Hippocampal formation (tissue), 2 donors: ENCODE measurements around the gene RAD21L1.
"Not testable (repeated sequence)": the region's sequence is repeated elsewhere in the genome, so short reads cannot be mapped to it uniquely, and the experiment has no call there.

Experiments used
- DNase-seq, 2 donors: peaks; one replicate each; lab custom pipeline; 2025; lab: John Stamatoyannopoulos, UW

RAD21L1 gene

DNA sequence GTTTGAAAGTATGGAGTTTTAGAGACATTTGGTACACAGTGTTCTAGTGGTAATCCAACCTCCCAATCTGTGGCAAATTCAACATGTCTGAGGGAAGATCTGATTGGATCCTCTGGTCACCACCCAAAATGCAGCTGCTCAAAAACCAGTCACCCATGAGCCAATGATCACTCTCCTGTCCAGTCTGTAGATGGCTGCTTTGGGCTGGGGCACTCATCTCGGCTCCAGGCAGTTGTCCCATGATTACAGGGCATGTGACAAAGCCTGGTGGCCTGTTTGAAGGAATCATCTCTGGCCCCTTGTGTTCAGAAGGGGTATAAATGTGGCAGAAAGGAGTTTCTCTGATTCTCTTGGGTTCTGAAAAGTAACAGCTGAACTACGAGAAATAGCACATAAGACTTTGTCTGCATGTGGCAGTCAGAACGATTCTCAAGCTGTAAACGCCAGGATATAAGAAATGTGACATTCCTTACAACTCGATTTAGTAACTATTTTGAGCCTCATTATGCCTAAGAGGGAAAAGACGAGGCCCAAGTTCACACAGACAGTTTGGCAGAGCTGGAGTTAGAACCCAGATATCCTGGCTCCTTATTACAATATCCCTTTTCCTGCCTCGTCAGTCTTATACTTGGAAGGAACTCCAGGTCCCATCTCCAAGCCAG is 26.5 kb upstream of the RAD21L1 start:
- DNase-seq = no peak

DNA sequence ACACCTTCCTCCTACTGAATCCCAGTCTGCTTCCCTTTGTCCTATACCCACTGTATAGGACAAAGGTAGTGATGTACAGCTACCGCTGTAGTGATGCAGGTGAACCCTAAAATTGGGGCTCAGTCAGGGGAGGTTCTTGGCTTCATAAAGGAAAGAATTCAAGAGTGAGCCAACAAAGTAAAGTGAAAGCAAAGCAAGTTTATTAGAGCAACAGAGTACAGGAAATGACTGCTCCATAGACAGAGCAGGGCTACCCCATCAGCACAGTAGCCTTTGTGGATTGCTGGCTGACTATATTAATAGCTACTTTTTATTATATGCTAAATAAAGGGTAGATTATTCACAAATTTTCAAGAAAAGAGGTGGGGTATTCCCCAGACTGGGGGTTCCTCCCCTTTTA is 25.9 kb upstream of the RAD21L1 start:
- DNase-seq = no peak

DNA sequence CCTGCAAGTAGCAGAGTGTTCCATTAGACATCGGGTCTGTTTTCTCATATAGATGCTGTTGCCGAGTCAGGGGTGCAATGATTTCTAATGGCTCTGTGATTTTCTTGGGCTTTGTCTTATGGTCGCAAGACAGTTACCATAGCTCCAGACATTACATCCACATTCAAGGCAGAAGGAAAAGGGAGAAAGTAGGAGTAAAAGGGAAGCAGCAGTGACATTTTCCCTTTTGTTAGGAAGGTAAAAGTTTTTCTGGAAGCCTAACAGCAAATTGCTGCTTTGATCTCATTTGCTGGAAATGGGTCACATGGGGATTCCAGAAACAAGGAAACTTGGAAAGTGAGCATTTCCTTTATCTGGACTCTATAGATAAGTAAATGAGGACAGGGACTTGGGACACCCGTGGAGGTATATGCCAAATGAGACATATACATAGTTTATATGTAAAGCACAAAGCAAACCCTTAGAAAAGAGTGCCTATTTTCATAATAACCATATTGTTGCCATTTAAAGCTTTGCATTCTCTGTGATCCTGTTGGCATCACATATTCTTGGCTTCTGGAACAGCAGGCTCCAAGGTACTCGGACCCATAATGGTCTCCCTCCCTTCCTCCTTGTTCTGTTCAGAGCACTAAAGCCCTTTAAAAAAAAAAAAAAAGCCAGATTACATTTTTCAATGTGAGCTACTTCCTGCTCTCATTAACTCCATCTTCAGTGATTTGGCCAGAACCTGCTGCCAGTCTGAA is 22.9 kb upstream of the RAD21L1 start, which contains the start of gene C20orf202:
TSS of gene C20orf202 (plus strand) at position 693 of the 743 bp plus-strand sequence. CDS start 132 bp downstream, outside the sequence.
- DNase-seq = no peak

DNA sequence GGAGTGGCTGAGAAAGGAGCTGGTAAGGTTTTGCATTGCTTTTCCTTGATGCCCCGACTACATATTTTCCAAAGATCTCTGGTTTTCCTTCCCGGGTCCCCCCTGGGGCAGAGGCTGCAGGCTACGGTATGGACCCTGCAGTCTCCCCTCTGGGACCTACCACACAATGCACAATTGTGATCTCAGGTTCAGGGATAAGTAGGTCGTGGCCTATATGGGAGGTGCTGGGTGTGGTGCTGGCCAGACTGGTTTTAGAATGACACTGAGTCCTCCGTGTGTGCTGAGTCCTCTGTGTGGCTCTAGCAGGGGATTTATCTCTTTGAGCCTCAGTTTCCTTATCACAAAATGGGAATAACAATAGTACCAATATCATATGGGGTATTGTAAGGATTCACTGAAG is 22.2 kb upstream of the RAD21L1 start:
- DNase-seq = no peak

DNA sequence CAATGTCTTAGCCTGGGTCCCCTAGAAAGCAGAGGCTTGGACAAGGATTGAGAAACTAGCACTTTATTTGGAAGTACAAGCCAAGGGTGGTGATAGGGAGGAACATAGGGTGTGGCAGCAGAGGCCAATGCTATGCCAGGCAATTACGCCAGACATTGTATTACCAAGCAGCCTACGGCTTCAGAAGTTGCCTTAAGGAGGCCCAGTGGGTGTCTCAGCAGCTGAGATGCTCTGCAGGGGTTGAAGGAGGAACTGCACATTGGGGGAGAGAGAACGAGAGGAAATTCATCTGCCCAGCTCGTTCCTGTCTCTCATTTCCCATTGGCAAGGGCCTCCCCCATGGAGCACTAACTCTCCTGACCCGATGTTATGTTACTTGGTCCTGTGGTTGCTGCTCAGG is 21.7 kb upstream of the RAD21L1 start:
- no peak for DNase-seq

DNA sequence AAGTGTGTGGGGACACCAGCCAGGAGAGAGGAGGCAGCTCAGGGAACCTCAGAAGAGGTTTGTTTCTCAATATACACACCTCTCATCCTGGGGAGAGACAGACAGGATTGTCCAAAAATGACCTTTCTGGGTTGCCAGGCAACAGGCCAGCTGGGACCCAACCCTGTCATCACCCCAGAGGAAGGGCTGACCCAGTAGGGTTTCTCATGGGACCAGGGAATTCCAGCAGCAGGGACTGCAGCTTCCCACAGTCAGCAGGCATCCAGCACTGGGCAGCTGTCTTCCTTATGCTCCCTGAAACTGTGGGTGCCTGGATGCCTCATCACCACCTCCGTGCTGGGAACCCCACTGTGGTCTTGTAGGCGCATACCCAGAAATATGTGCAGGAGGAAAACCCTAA is 21.3 kb upstream of the RAD21L1 start:
- no peak for DNase-seq

DNA sequence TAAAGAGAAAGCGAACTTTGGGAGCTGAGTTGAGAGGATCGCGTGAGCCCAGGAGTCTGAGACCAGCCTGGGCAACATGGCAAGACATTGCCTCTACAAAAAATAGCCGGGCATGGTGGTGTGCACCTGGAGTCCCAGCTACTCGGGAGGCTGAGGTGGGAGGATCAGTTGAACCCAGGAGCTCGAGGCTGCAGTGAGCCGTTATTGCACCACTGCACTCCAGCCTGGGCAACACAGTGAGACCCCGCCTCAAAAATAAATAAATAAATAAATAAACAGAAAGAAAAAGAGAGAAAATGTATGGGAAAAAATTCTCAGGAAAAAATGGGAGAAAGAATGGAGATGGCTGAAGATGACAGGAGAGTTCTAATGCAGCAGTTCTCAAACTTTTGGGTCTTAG is 20.0 kb upstream of the RAD21L1 start:
- no peak for DNase-seq

DNA sequence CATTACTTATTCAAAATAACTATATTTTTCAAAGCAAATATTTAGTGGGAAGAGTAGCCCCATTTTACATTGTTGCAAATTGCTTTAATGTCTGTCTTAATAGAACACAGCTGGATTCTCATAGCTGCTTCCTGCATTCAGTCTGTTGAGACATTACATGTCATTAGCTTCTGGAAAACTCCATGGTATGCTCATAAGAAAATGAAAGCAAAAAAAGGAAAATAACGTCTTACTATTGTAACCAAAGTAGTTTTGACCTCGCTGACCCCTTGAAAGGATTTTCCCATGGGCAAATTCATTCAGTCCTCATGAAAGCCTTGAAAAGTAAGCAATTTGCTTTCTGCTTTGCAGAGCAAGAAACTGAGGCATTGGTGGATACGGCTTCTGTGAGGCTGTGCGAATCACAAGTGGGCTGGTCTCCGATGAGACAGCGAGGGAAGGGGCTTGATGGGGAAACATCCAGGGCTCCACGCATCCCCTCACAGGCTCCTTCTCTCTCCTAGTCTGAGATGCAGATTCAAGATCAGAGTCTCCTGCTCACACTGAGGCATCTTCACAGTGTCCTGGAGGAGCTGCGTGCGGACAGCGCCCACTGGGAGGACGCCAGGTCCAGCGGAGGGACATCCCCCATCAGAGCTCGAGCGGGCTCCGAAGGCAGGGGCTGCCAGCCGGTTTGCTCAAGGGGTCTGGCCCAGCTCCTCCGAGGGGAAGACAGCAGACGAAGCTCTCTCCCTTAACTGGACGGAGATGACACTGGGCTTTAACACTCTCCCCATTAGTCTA is 19.3 kb upstream of the RAD21L1 start:
- no peak for DNase-seq

DNA sequence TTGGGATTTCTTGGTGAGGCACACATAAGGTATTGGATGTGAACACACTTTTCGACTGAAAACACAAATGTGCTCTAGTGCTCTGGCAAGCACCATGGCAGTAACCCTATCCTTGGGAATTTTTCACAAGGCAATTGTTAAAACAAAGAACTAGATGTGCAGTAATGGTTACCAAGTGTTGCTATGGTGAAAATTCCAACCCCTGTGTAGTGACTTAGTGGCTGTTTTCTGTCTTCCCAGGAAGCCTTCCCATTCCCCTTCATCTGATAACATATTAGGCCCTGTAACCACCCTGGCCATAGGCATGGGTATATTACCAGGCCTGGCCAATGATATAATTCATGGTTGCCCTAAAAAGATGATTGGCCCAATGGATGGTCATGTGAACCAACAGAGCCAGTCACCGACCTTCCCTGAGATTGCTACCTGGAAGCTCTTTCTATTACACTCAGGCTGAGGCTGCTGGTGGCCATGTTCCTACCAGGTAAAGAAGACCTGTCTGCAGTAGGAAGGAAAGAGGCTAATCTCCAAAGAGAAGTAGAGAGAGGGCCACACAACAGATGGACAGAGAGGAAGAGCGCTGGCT is 18.5 kb upstream of the RAD21L1 start:
- no peak for DNase-seq

DNA sequence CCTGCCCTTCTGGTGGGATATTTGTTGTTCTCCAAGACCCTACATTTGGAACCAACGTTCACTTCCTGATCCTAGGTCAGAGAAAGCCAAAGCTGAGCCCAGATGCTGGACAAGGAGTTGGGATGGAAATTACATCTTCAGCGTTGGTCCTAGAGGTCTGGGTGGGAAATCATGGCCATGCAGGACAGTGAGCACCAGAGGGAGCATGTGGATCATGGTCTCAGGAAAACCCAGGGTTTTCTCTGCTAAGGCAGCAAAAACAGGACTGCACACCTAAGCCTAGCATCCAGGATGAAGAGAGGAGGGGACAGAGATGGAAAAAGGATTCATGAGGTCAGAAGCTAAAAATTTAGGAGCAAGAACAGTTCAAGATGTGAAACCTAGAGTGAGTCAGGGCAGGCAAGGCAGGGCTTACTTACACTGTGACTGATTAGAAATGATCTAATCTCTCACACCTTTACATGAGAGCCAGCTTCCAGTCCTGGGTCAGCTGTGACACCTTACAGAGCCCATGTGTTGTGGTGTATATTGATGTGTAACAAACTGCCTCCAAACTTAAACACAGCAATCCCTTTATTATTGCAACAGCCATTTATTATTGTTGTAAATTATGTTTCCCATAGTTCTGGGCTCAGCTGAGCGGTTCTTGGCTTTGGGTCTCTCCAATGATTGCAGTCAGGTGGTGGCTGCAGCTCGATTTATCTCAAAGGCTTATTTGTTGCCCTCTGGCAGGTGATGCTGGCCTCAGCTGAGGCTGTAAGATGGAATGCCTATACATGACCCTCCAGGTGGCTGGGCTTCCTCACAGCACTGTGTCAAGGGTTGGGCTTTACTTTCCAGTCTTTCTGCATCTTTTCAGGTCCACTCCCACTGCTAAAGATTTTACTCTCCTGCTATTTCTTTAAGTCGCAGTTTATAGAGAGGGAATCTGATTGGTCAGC is 16.1 kb upstream of the RAD21L1 start:
- no peak for DNase-seq

DNA sequence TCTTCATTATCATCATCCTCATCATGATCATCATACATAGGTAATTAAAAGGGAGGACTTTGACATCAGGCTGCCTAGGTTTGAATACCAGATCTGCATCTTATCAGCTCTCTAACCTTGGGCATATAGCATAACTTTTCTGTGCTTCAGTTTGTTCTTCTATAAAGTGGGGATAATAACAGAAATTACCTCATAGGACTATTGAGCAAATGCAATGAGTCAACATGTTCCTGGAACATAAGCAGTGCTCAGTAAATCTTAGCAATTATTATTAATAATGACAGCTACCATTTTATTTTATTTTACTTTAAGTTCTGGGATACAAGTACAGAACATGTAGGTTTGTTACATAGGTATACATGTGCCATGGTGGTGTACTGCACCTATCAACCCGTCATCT is 15.3 kb upstream of the RAD21L1 start:
- no peak for DNase-seq

DNA sequence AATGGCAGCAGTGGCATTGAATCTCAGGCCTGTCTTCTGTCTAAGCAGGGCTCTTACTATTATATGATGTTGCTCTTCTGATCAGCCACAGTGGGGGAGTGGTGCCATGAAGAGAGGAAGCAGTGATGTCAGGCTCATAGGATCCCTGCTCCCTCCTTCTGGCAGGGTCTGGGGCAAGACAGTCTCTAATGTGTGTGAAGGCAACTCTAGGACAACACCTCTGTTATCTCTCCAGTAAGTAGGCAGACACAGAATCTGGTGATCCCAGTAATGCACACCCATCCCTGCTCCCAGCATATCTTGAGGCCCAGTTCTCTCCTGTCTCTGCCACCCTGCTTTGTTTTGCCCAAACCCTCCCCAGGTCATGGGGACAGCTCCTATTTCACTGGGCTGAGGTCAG is 13.8 kb upstream of the RAD21L1 start:
- no peak for DNase-seq

DNA sequence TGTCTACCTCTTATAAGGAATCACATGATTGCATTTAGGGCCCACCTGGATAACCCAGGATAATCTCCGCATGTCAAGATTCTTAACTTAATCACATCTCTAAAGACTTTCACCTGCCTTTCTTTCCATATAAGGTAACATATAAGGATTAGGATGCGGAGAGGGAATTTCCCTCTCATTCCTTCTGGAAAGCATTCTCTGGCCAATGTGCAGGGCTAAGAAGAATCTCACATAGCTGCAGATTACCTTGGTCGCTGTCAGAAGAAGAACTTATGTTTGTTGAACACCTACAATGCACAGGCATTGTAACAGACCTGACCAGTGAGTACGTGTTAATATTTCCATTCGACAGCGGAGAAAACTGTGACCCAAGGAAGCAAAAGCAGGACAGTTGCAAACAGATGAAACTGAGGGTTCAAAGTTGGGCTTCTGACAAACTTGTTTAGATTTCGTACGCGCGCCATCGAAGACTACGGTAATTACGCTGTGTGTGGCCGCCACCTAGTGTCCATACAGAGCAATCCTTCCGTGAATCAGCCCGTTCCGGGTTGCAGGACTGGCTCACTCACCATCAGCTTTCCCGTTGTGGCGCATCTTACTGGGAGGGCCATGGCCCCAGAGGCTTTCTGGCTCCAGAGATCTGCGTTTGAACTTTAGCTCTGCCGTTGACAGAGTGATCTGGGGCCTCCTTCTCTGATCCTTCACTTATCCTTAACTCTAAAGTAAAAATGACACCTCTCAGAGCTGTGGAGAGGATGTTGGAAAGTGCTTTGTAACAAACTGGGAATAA is 13.0 kb upstream of the RAD21L1 start:
- DNase-seq = peak; percentile 19 to 74

DNA sequence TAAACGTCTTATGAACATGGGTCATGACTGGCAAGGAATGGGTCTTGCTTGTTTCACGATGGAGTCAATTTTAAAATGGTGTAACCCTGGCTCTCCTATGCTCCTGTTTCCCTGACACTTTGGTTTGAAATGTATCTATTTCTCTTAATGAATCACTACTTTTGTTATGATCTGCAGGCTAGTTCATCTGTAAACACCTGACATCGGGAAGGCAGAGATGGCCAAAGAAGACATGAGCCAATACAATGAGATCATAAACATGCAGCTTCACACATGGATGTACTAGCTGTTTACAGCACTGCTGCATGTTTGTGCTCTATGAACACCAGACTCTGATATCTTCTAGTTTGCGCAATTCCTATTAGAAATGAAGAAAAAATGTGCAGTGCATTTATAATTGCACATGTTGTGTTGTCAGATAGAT is 11.0 kb upstream of the RAD21L1 start:
- DNase-seq = no peak

DNA sequence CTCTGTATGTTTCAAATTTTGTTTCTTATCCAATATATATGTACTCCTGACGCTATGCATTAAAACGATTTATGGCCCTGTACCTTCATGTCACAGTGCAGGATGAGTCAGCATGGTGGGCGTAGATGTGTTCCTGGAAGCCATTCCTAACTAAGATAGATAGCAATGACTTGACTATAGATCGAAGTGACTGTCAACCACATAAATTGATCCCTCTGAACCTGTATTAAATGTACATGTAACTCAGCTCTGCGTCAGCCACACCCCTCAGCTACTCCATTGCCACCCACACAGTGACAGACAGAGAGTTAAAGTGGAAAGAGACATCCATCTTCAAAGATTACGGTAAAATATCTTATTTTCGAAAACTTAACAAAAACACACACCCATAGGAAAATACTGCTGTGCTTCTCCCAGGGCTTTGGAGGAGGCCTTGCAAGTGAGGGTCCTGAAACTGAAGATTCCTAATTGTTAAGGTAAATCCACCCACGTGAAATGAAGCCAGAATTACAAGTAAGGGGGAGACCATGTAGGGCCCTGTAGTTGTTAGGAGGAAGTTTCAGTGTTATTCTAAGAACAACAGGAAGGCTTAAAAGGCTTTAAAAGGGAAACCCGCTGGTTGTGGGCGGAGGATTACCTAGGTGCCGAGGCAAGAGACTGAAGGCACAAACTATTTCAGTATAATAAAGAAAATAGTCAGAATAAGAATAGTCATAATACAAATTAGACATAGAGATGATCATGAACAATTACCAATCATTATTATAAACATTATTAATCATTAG is 10.3 kb upstream of the RAD21L1 start:
- no peak for DNase-seq

DNA sequence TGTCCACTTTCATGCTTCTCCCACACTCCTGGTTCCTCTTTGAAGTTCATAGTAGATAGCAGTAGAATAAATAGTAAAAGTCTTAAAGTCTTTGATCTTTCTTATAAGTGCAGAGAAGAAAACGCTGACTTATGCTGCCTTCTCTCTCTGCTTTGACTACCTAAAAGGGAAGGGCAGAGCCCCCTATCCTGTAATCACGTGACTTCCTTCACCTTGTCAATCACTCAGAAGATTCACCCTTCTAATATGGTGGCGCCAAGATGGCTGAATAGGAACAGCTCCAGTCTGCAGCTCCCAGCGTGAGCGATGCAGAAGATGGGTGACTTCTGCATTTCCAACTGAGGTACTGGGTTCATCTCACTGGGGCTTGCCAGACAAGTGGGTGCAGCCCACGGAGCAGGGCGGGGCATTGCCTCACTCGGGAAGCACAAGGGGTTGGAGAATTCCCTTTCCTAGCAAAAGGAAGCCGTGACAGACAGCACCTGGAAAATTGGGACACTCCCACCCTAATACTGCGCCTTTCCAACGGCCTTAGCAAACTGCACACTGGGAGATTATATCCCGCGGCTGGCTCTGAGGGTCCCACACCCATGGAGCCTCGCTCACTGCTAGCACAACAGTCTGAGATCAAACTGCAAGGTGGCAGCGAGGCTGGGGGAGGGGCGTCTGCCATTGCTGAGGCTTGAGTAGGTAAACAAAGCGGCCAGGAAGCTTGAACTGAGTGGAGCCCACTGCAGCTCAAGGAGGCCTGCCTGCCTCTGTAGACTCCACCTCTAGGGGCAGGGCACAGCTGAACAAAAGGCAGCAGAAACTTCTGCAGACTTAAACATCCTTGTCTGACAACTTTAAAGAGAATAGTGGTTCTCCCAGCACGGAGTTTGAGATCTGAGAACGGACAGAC is 9.1 kb upstream of the RAD21L1 start:
- not testable (repeated sequence) for DNase-seq

DNA sequence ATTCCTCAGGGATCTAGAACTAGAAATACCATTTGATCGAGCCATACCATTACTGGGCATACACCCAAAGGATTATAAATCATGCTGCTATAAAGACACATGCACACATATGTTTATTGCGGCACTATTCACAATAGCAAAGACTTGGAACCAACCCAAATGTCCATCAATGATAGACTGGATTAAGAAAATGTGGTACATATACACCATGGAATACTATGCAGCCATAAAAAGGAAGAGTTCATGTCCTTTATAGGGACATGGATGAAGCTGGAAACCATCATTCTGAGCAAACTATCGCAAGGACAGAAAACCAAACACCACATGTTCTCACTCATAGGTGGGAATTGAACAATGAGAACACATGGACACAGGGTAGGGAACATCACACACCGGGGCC is 3.1 kb upstream of the RAD21L1 start:
- not testable (repeated sequence) for DNase-seq

DNA sequence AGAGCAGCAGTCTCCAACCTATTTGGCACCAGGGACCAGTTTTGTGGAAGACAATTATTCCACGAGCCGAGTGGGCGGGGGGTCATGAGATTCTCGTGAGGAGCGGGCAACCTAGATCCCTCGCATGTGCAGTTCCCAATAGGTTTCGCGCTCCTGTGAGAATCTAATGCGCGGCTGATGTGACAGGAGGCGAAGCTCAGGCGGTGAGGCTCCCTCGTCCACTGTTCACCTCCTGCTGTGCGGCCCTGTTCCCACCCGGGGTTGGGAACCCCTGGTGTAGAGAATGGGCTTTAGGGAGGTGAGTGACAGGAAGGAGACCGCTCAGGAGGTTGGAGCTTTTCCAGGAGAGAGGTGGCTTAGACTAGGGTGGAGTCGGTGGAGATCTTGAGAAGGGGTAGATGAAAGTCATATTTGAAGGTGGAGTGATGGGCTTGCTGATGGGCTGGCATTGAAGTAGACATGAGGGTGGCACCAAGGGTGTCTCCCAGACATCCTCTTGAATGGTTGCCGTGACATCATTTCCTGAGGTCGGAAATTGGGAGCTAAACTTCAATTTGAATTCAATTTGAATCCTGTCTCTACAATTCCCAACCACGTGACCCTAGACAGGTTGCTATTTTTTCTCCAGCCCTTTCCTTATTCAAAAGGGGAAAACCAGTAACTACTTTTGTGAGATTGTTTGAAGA is 1.5 kb upstream of the RAD21L1 start:
- DNase-seq = no peak
